AG10803 (cell line): ENCODE results near the gene ELOVL6.
"Not testable (repeated sequence)": the region's sequence is repeated elsewhere in the genome, so short reads cannot be mapped to it uniquely, and the experiment has no call there.

Experiments used
- DNase-seq: peaks from one replicate; pipeline ENCODE4 v3.0.0; 2010; ENCODE audit warnings: low read depth
- H3K4me3 ChIP-seq: 2 replicates; pipeline ENCODE4 v1.5.1; 2011; ENCODE audit warnings: mild to moderate bottlenecking, low read length, control low read depth
- TF ChIP-seq, protein P1 (sequence below): conservative IDR thresholded peaks from 2 replicates; pipeline ENCODE4 v1.5.1; 2011; ENCODE audit warnings: mild to moderate bottlenecking, low read length, control low read depth, inconsistent platforms

The ELOVL6 gene

DNA sequence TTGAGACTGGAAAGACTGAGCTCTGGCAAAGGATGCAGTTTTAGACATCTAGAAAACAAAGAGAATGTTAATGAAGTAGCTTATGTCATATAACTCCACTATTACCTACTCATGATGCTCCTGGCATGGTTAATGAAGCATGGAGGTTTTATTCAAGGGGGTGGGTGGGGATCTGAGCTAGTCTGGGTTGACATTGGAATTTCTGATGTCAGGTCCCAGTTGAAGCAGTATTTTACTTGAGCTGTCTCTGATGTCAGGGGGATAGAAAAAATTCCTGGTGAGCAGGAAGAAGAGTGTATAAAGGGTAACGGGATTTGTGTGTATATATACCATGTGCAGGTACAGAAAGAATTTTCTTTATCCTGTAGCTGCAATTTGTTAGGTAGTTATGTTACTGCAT is 102.0 kb downstream of the ELOVL6 start:
- no peak for DNase-seq
- no peak overlapping the region for H3K4me3 ChIP-seq
- TF ChIP-seq, protein P1, sequence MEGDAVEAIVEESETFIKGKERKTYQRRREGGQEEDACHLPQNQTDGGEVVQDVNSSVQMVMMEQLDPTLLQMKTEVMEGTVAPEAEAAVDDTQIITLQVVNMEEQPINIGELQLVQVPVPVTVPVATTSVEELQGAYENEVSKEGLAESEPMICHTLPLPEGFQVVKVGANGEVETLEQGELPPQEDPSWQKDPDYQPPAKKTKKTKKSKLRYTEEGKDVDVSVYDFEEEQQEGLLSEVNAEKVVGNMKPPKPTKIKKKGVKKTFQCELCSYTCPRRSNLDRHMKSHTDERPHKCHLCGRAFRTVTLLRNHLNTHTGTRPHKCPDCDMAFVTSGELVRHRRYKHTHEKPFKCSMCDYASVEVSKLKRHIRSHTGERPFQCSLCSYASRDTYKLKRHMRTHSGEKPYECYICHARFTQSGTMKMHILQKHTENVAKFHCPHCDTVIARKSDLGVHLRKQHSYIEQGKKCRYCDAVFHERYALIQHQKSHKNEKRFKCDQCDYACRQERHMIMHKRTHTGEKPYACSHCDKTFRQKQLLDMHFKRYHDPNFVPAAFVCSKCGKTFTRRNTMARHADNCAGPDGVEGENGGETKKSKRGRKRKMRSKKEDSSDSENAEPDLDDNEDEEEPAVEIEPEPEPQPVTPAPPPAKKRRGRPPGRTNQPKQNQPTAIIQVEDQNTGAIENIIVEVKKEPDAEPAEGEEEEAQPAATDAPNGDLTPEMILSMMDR = no peak

DNA sequence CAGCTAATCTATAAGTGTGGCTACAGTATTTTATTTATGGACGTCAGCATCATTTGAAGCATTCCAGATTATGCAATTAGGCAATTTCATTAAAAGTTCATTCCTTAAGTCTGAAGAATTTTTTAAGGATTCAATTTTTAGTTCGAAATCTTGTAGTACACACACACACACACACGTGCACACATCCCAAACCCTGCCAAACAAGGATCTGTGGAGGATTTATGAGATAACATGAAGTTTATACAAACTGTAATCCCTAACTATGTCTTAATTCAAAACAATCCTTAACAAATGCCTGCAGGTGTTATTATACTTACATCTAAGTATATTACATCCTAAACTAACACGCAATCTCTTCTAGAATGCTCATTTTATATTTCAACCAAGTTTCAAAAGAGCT is 105.8 kb downstream of the ELOVL6 start:
- DNase-seq = no peak
- H3K4me3 ChIP-seq = no peak overlapping the region
- TF ChIP-seq, protein P1 = no peak

DNA sequence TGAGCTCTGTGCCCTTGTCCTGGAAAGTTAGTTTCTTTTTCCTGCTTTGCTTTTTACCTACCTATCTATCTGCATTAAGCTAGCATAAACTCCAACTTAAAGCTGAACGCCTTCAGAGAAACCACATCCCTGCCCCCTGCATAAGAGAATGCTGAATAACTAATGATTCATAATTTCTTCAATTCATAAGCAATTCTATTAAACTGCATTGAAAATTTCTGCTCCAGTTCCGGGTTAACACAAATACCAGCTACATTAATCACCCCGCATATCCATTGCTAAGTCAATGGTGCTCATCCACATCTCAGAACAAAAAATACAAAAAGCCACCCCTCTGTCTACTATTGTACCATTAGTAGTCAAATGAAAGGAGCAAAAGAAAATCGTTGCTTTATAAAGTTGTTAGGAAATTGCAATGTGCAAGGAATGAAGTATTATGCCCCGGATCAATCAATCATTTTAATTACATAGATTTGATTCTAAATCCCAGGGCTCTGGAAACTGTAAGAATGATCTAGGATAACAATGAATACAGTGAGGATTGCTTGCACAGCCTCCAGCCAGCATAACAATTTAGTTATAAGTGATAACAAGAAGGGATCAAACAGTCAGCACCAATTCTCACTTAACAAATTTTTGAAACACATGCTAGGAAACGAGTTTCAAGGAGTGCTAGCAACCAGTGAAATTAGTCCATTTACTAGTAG is 106.8 kb downstream of the ELOVL6 start:
- H3K4me3 ChIP-seq = no peak overlapping the region
- DNase-seq = peak; percentile 64
- TF ChIP-seq, protein P1 = no peak

DNA sequence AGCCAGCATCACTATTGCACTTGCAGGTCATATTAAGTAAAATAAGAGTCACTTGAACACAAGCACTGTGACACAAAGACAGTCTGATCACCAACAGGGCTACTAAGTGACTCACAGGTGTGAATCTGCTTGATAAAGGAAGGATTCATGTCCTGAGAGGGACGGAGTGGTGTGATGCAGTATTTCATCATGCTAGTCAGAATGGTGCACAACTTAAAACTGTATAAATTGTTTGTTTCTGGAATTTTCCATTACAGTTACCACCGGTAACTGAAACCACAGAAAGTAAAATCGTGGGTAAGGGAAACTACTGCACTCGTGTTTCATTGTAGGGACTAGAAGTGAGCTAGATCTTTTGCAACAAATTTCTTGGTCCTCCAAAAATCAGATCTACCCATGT is 109.7 kb downstream of the ELOVL6 start:
- peak; percentile 38 for DNase-seq
- TF ChIP-seq, protein P1 = no peak

DNA sequence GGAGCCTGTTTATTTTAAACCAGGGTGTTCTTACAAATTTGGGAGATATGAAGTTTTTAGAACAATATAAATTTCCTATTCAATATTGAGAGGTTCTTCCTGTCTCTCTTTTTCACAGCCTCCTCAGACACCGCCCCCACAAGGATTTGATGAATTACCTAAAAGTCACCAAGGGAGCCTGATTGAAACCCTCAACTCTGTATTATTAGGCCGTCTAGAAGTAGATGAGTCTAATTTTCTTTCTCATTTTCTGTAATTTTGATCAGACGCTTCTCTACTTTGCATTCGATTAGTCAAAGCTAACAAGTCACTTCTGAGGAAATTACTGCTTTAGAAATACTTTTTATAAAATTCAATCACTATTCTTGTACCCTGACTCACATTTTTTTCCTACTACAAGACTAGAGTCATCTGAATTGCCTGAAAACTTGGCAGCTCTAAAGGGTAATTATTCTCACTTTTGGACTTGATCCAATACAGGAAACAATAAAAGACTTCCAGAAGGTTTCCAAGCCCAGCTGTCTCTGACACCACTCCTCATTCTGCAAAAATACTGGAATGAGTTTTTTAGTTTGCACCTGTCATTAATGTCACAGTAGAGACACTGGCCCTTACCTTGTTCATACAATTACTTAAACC is 111.2 kb downstream of the ELOVL6 start:
- TF ChIP-seq, protein P1 = no peak
- no peak overlapping the region for H3K4me3 ChIP-seq
- DNase-seq = peak; percentile 78

More for the DNA sequence above, 109.7 kb downstream of the ELOVL6 start:
- H3K4me3 ChIP-seq = no peak overlapping the region

DNA sequence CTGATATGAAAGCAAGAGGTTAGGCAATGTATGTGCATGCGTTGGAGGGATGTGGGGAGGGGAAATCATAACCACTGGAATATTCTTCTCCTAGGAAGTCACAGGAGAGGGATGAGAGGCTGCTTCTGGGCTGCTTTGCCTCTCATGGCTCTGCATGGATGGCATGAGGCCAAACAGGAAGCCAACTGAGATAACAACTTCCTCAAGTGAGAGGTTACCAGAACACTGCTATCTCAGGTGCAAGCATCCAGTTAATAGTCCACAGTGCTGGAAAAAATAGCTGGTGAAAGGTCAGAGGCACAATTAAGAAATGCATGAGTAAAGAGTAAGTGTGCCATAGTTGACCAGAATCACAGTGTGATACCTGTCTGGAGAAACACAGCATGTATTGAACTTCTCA is 113.3 kb downstream of the ELOVL6 start:
- no peak overlapping the region for H3K4me3 ChIP-seq
- no peak for DNase-seq
- TF ChIP-seq, protein P1 = no peak

DNA sequence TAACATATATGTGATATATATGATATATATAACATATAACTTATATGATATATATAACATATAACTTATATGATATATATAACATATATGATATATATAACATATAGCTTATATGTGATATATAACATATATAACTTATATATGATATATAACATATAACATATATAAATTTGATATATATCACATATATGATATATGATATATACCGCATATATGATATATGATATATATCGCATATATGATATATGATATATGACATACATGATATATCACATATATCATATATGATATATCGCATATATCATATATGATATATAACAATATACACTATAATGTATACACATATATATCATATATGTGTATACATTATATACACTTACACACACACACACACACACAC is 114.3 kb downstream of the ELOVL6 start:
- TF ChIP-seq, protein P1 = no peak
- DNase-seq = no peak
- no peak overlapping the region for H3K4me3 ChIP-seq

DNA sequence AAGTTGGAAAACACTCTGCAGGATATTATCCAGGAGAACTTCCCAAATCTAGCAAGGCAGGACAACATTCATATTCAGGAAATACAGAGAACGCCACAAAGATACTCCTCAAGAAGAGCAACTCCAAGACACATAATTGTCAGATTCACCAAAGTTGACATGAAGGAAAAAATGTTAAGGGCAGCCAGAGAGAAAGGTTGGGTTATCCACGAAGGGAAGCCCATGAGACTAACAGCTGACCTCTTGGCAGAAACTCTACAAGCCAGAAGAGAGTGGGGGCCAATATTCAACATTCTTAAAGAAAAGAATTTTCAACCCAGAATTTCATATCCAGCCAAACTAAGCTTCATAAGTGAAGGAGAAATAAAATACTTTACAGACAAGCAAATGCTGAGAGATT is 120.3 kb downstream of the ELOVL6 start:
- not testable (repeated sequence) for H3K4me3 ChIP-seq

DNA sequence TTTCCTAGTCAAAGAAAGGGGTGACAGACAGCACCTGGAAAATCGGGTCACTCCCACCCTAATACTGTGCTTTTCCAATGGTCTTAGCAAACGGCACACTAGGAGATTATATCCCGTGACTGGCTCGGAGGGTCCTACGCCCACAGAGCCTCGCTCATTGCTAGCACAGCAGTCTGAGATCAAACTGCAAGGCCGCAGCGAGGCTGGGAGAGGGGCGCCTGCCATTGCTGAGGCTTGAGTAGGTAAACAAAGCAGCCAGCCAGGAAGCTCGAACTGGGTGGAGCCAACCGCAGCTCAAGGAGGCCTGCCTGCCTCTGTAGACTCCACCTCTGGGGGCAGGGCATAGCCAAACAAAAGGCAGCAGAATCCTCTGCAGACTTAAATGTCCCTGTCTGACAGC is 121.6 kb downstream of the ELOVL6 start:
- not testable (repeated sequence) for DNase-seq, H3K4me3 ChIP-seq

More for the DNA sequence above, 120.3 kb downstream of the ELOVL6 start:
- DNase-seq = not testable (repeated sequence)
